ENCODE data around the gene VWA5B2. TPM values are rescaled to one million over a fixed set of nuclear protein-coding genes. Genes with fewer than 3 reads are reported as not detected.

Gene VWA5B2
- polyA plus RNA-seq, 2 donors: 0.02 to 0.04 TPM

GRCh38 chr3:184234224-184234623, 4.8 kb downstream of the VWA5B2 start:
- Histone ChIP-seq H3K36me3 (ENCODE audit: control insufficient read depth in 2 of 2, insufficient read depth in 2 of 2, low read length in 1 of 2) (no peaks in the 10 kb centered on the region), H3K4me1 (ENCODE audit: control insufficient read depth in 2 of 2, insufficient read depth in 2 of 2, low read length in 1 of 2) (peaks cover 0 to 15% of the 10 kb centered on the region in 2 donors), H3K27ac (ENCODE audit: low read depth in 2 of 2, low read length in 1 of 2) (no peak overlapping the region), H3K4me3 (ENCODE audit: low read depth in 1 of 2, low read length in 2 of 2) (no peak overlapping the region), H3K9me3 (ENCODE audit: control insufficient read depth in 2 of 2, insufficient read depth in 1 of 2, low read depth in 1 of 2, low read length in 1 of 2) (no peaks in the 10 kb centered on the region), H3K27me3 (ENCODE audit: control insufficient read depth in 1 of 2, insufficient read depth in 2 of 2, low read length in 2 of 2) (peaks cover 0 to 16% of the 10 kb centered on the region in 2 donors)
- 24 to 28% methylated on average over 4 of the region's 4 CpGs for WGBS, 2 donors

DNA sequence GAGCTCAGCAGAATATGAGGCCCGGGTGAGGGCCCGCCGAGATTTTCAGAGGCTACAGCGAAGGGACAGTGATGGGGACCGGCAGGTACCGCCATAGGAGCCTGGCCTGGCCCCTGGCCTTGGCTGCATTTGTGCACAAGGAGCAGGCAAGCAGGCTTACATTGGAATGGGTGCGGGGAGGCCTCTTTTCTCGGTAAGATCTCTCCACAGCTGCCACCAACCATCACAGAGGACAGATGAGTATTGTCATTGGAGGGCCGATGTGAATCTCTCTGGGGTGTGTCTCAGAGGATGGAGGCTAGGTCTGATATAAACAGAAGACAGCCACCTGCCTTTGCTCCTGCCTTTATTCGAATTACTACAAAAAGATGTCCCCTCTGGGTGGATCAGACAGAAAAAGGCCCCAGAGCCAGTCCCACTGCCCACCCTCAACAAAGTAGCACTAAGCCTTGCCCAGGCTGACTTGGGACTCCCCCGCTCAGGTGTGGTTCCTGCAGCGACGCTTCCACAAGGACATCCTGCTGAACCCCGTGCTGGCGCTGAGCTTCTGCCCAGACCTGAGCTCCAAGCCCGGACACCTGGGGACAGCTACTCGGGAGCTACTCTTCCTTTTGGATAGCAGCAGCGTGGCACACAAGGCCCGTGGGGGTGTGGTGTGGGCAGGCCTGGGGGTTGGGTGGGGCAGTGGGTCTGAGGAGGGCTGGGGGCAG, 5.4 kb downstream of the VWA5B2 start:
- peaks cover 0 to 15% of the 10 kb centered on the region in 2 donors for H3K27me3 ChIP-seq (ENCODE audit: control insufficient read depth in 1 of 2, insufficient read depth in 2 of 2, low read length in 2 of 2)
- H3K9me3 ChIP-seq (ENCODE audit: control insufficient read depth in 2 of 2, insufficient read depth in 1 of 2, low read depth in 1 of 2, low read length in 1 of 2): no peaks in the 10 kb centered on the region
- 80 to 81% methylated on average over 19 of the region's 19 CpGs for WGBS, 2 donors

GRCh38 chr3:184235381-184236032, 6.1 kb downstream of the VWA5B2 start:
- Histone ChIP-seq H3K27ac (ENCODE audit: low read depth in 2 of 2, low read length in 1 of 2) (no peak overlapping the region), H3K4me3 (ENCODE audit: low read depth in 1 of 2, low read length in 2 of 2) (no peak overlapping the region), H3K27me3 (ENCODE audit: control insufficient read depth in 1 of 2, insufficient read depth in 2 of 2, low read length in 2 of 2) (peaks cover 0 to 8% of the 10 kb centered on the region in 2 donors), H3K9me3 (ENCODE audit: control insufficient read depth in 2 of 2, insufficient read depth in 1 of 2, low read depth in 1 of 2, low read length in 1 of 2) (no peaks in the 10 kb centered on the region), H3K36me3 (ENCODE audit: control insufficient read depth in 2 of 2, insufficient read depth in 2 of 2, low read length in 1 of 2) (no peaks in the 10 kb centered on the region), H3K4me1 (ENCODE audit: control insufficient read depth in 2 of 2, insufficient read depth in 2 of 2, low read length in 1 of 2) (peaks cover 0 to 10% of the 10 kb centered on the region in 2 donors)
- 82 to 88% methylated on average over 4 of the region's 4 CpGs for WGBS, 2 donors

More for the DNA sequence above, 5.4 kb downstream of the VWA5B2 start:
- Histone ChIP-seq H3K36me3 (ENCODE audit: control insufficient read depth in 2 of 2, insufficient read depth in 2 of 2, low read length in 1 of 2) (no peaks in the 10 kb centered on the region), H3K4me3 (ENCODE audit: low read depth in 1 of 2, low read length in 2 of 2) (no peak overlapping the region), H3K4me1 (ENCODE audit: control insufficient read depth in 2 of 2, insufficient read depth in 2 of 2, low read length in 1 of 2) (peaks cover 0 to 14% of the 10 kb centered on the region in 2 donors), H3K27ac (ENCODE audit: low read depth in 2 of 2, low read length in 1 of 2) (no peak overlapping the region)

- no peak overlapping the region for H3K27ac ChIP-seq (ENCODE audit: low read depth in 2 of 2, low read length in 1 of 2)
Observed at GRCh38 chr3:184236033-184236410, 6.6 kb downstream of the VWA5B2 start.

DNA sequence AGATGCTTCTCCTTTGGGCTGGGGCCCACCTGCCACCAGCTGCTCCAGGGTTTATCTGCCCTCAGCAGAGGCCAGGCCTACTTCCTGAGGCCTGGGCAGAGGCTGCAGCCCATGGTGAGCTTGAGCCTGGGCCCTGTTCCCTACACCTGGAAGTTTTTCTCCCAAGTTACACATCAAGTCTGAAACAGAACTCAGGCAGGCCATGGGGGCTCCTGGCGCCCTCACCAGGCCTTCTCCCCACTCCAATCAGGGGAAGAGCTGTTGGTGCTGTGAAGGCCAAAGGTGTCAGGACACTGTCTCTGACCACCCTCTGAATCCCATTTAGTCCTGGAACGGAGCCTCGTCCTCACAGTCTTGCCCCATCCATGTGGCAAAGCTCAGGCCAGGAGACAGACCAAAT, 7.3 kb downstream of the VWA5B2 start:
- H3K4me3 ChIP-seq (ENCODE audit: low read depth in 1 of 2, low read length in 2 of 2): no peak overlapping the region
- no peaks in the 10 kb centered on the region for H3K27me3 ChIP-seq (ENCODE audit: control insufficient read depth in 1 of 2, insufficient read depth in 2 of 2, low read length in 2 of 2)
- 75 to 91% methylated on average over 3 of the region's 3 CpGs for WGBS, 2 donors
- peaks cover 1 to 12% of the 10 kb centered on the region in 2 donors for H3K4me1 ChIP-seq (ENCODE audit: control insufficient read depth in 2 of 2, insufficient read depth in 2 of 2, low read length in 1 of 2)
- H3K36me3 ChIP-seq (ENCODE audit: control insufficient read depth in 2 of 2, insufficient read depth in 2 of 2, low read length in 1 of 2): no peaks in the 10 kb centered on the region
- no peak overlapping the region for H3K27ac ChIP-seq (ENCODE audit: low read depth in 2 of 2, low read length in 1 of 2)
- H3K9me3 ChIP-seq (ENCODE audit: control insufficient read depth in 2 of 2, insufficient read depth in 1 of 2, low read depth in 1 of 2, low read length in 1 of 2): no peaks in the 10 kb centered on the region

More at GRCh38 chr3:184236033-184236410, 6.6 kb downstream of the VWA5B2 start:
- no peak overlapping the region for H3K4me3 ChIP-seq (ENCODE audit: low read depth in 1 of 2, low read length in 2 of 2)
- peaks cover 0 to 3% of the 10 kb centered on the region in 2 donors for H3K27me3 ChIP-seq (ENCODE audit: control insufficient read depth in 1 of 2, insufficient read depth in 2 of 2, low read length in 2 of 2)
- no peaks in the 10 kb centered on the region for H3K9me3 ChIP-seq (ENCODE audit: control insufficient read depth in 2 of 2, insufficient read depth in 1 of 2, low read depth in 1 of 2, low read length in 1 of 2)
- WGBS, 2 donors: 74 to 76% methylated on average over 14 of the region's 14 CpGs
- no peaks in the 10 kb centered on the region for H3K36me3 ChIP-seq (ENCODE audit: control insufficient read depth in 2 of 2, insufficient read depth in 2 of 2, low read length in 1 of 2)
- H3K4me1 ChIP-seq (ENCODE audit: control insufficient read depth in 2 of 2, insufficient read depth in 2 of 2, low read length in 1 of 2): peaks cover 0 to 6% of the 10 kb centered on the region in 2 donors

DNA sequence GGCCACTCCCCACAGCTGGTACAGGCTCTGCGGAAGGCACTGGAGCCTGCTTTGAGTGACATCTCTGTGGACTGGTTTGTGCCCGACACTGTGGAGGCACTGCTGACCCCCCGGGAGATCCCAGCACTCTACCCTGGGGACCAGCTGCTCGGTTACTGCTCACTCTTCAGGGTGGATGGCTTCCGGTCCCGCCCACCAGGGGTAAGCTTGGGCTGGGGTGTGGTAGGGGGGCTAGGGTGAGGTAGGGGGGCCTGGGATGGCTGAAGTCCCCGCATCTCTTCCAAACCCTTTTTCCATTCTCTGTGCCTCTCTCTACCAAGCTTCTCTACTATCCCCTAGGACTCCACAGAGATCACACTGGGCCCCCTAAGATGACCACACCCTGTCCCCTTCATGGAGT, 7.8 kb downstream of the VWA5B2 start:
- H3K27ac ChIP-seq (ENCODE audit: low read depth in 2 of 2, low read length in 1 of 2): no peak overlapping the region
- 82 to 90% methylated on average over 7 of the region's 7 CpGs for WGBS, 2 donors
- peaks cover 0 to 1% of the 10 kb centered on the region in 2 donors for H3K36me3 ChIP-seq (ENCODE audit: control insufficient read depth in 2 of 2, insufficient read depth in 2 of 2, low read length in 1 of 2)
- H3K4me1 ChIP-seq (ENCODE audit: control insufficient read depth in 2 of 2, insufficient read depth in 2 of 2, low read length in 1 of 2): peaks cover 4 to 16% of the 10 kb centered on the region in 2 donors
- H3K4me3 ChIP-seq (ENCODE audit: low read depth in 1 of 2, low read length in 2 of 2): no peak overlapping the region
- no peaks in the 10 kb centered on the region for H3K9me3 ChIP-seq (ENCODE audit: control insufficient read depth in 2 of 2, insufficient read depth in 1 of 2, low read depth in 1 of 2, low read length in 1 of 2)
- no peaks in the 10 kb centered on the region for H3K27me3 ChIP-seq (ENCODE audit: control insufficient read depth in 1 of 2, insufficient read depth in 2 of 2, low read length in 2 of 2)

- Histone ChIP-seq H3K4me3 (ENCODE audit: low read depth in 1 of 2, low read length in 2 of 2) (no peak overlapping the region), H3K27ac (ENCODE audit: low read depth in 2 of 2, low read length in 1 of 2) (no peak overlapping the region), H3K36me3 (ENCODE audit: control insufficient read depth in 2 of 2, insufficient read depth in 2 of 2, low read length in 1 of 2) (peaks cover 0 to 7% of the 10 kb centered on the region in 2 donors), H3K4me1 (ENCODE audit: control insufficient read depth in 2 of 2, insufficient read depth in 2 of 2, low read length in 1 of 2) (peaks cover 4 to 16% of the 10 kb centered on the region in 2 donors), H3K27me3 (ENCODE audit: control insufficient read depth in 1 of 2, insufficient read depth in 2 of 2, low read length in 2 of 2) (no peaks in the 10 kb centered on the region), H3K9me3 (ENCODE audit: control insufficient read depth in 2 of 2, insufficient read depth in 1 of 2, low read depth in 1 of 2, low read length in 1 of 2) (no peaks in the 10 kb centered on the region)
- WGBS, 2 donors: 29 to 38% methylated on average over 1 of the region's 1 CpG
Observed at GRCh38 chr3:184237807-184238206, 8.4 kb downstream of the VWA5B2 start.

DNA sequence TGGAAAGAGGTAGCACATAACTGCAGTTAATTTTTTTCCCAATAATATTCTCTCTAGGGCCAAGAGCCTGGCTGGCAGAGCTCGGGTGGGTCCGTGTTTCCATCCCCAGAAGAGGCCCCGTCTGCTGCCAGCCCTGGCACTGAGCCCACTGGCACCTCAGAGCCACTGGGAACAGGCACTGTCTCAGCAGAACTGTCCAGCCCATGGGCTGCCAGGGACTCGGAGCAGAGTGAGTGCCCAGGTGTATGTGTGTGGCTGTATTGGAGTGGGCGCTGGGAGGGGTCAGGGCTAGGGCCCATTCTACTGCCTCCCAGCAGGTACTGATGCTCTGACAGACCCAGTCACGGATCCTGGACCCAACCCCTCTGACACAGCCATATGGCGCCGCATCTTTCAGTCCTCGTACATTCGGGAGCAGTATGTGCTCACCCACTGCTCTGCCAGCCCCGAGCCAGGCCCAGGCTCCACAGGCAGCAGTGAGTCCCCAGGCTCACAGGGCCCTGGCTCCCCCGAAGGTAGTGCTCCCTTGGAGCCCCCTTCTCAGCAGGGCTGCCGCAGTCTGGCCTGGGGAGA, 8.9 kb downstream of the VWA5B2 start:
- H3K9me3 ChIP-seq (ENCODE audit: control insufficient read depth in 2 of 2, insufficient read depth in 1 of 2, low read depth in 1 of 2, low read length in 1 of 2): no peaks in the 10 kb centered on the region
- WGBS, 2 donors: 72 to 79% methylated on average over 13 of the region's 13 CpGs
- peaks cover 0 to 10% of the 10 kb centered on the region in 2 donors for H3K36me3 ChIP-seq (ENCODE audit: control insufficient read depth in 2 of 2, insufficient read depth in 2 of 2, low read length in 1 of 2)
- peaks cover 4 to 16% of the 10 kb centered on the region in 2 donors for H3K4me1 ChIP-seq (ENCODE audit: control insufficient read depth in 2 of 2, insufficient read depth in 2 of 2, low read length in 1 of 2)
- no peak overlapping the region for H3K27ac ChIP-seq (ENCODE audit: low read depth in 2 of 2, low read length in 1 of 2)
- no peaks in the 10 kb centered on the region for H3K27me3 ChIP-seq (ENCODE audit: control insufficient read depth in 1 of 2, insufficient read depth in 2 of 2, low read length in 2 of 2)
- no peak overlapping the region for H3K4me3 ChIP-seq (ENCODE audit: low read depth in 1 of 2, low read length in 2 of 2)

- H3K9me3 ChIP-seq (ENCODE audit: control insufficient read depth in 2 of 2, insufficient read depth in 1 of 2, low read depth in 1 of 2, low read length in 1 of 2): no peaks in the 10 kb centered on the region
- no peaks in the 10 kb centered on the region for H3K27me3 ChIP-seq (ENCODE audit: control insufficient read depth in 1 of 2, insufficient read depth in 2 of 2, low read length in 2 of 2)
- peaks cover 4 to 13% of the 10 kb centered on the region in 2 donors for H3K4me1 ChIP-seq (ENCODE audit: control insufficient read depth in 2 of 2, insufficient read depth in 2 of 2, low read length in 1 of 2)
- WGBS, 2 donors: 92 to 98% methylated on average over 8 of the region's 8 CpGs
- no peak overlapping the region for H3K27ac ChIP-seq (ENCODE audit: low read depth in 2 of 2, low read length in 1 of 2)
- H3K36me3 ChIP-seq (ENCODE audit: control insufficient read depth in 2 of 2, insufficient read depth in 2 of 2, low read length in 1 of 2): peaks cover 4 to 17% of the 10 kb centered on the region in 2 donors
- H3K4me3 ChIP-seq (ENCODE audit: low read depth in 1 of 2, low read length in 2 of 2): no peak overlapping the region
Observed at GRCh38 chr3:184239221-184239620, 9.8 kb downstream of the VWA5B2 start.

Data from esophagus (tissue), 2 donors.